GM12878 (cell line): ENCODE data around the gene OSGEP. TPM values are rescaled to one million over a fixed set of nuclear protein-coding genes. Genes with fewer than 3 reads are reported as not detected.

ENCODE experiments used
- ATAC-seq: fragments of 200-7000 bp; cut with Tn5 transposase; 3 replicates; pipeline ENCODE4 v1.9.1; 2020; ENCODE audit warnings: mild to moderate bottlenecking, moderate library complexity
- BruUV-seq: library from RNA; stranded (reverse); fragments of 400-500 nt; replicated peaks from 2 replicates; lab custom pipeline; 2021; lab: Mats Ljungman, UMichigan
- CTCF ChIA-PET: fragments of 300-600 bp; sonication (Branson Sonifier 250); formaldehyde crosslinking; extraction: SDS; loops from one replicate; lab custom pipeline; 2021; ENCODE audit warnings: inconsistent platforms; lab: Yijun Ruan, JAX
- POLR2A ChIA-PET: fragments of 350-600 bp; formaldehyde crosslinking; extraction: SDS; loops from one replicate; lab custom pipeline; 2021; ENCODE audit warnings: inconsistent platforms; lab: Charles Lee
- RAD21 ChIA-PET: fragments of 300-600 bp; sonication (Branson Sonifier 250); formaldehyde crosslinking; loops from one replicate; lab custom pipeline; 2023; ENCODE audit warnings: antibody characterized with exemption; ENCODE audit not compliant: unreplicated experiment; lab: Charles Lee
- SMC1A ChIA-PET: fragments of 300-600 bp; sonication (Branson Sonifier 250); formaldehyde crosslinking; loops from one replicate; lab custom pipeline; 2023; ENCODE audit not compliant: unreplicated experiment, uncharacterized antibody; lab: Charles Lee
- DNase-seq: peaks from one replicate; pipeline ENCODE4 v3.0.0-alpha.2; 2011; ENCODE audit warnings: low read depth, low spot score
- FAIRE-seq: peaks from 3 replicates; lab custom pipeline; 2011; peaks lifted over from hg19 to GRCh38; lab: Jason Lieb, UNC
- H2AFZ ChIP-seq: 2 replicates; pipeline ENCODE4 v1.6.0; 2011; ENCODE audit warnings: low read depth, low read length, control low read depth; ENCODE audit not compliant: control insufficient read depth
- H3K27ac ChIP-seq: 2 replicates; pipeline ENCODE4 v1.5.1; 2011; ENCODE audit warnings: control low read depth; ENCODE audit not compliant: control insufficient read depth, insufficient read depth
- H3K27me3 ChIP-seq, 2 experiments: replicated peaks in 1 of 2; 2 replicates each; pipeline versions ENCODE4 v1.6.0 to v1.6.1; 2011; ENCODE audit warnings: low read length in 1 of 2; ENCODE audit not compliant: control insufficient read depth in 2 of 2, insufficient read depth in 2 of 2
- H3K36me3 ChIP-seq, 2 experiments: 2 replicates each; pipeline ENCODE4 v1.5.1; 2011; ENCODE audit warnings: low read length in 1 of 2; ENCODE audit not compliant: control insufficient read depth in 2 of 2, insufficient read depth in 2 of 2
- H3K4me1 ChIP-seq: 2 replicates; pipeline ENCODE4 v1.6.1; 2011; ENCODE audit warnings: mild to moderate bottlenecking, low read length, moderate library complexity, mixed read lengths; ENCODE audit not compliant: control insufficient read depth, insufficient read depth
- H3K4me2 ChIP-seq: 2 replicates; pipeline ENCODE4 v1.6.0; 2011; ENCODE audit warnings: control low read depth; ENCODE audit not compliant: control insufficient read depth, insufficient read depth
- H3K4me3 ChIP-seq: fragments of 200-600 bp; sonication (generic); 2 replicates; pipeline ENCODE4 v1.5.1; 2016
- H3K79me2 ChIP-seq: 2 replicates; pipeline ENCODE4 v1.6.0; 2011; ENCODE audit warnings: low read length; ENCODE audit not compliant: control insufficient read depth, insufficient read depth
- H3K9ac ChIP-seq: 2 replicates; pipeline ENCODE4 v1.8.0; 2011; ENCODE audit warnings: low read length, control low read depth, mixed read lengths; ENCODE audit not compliant: control insufficient read depth, insufficient read depth
- H3K9me3 ChIP-seq: replicated peaks from 3 replicates; pipeline ENCODE4 v1.5.1; 2011; ENCODE audit warnings: mild to moderate bottlenecking, low read length; ENCODE audit not compliant: control insufficient read depth, insufficient read depth
- H4K20me1 ChIP-seq: 2 replicates; pipeline ENCODE4 v1.6.0; 2011; ENCODE audit not compliant: control insufficient read depth, insufficient read depth
- ATF2 ChIP-seq: IDR thresholded peaks from 2 replicates; pipeline ENCODE4 v1.6.1; 2012; ENCODE audit warnings: low read length, inconsistent platforms
- HSF1 ChIP-seq: fragments of 150-350 bp; IDR thresholded peaks from 2 replicates; pipeline ENCODE4 v1.6.1; 2014; ENCODE audit warnings: mild to moderate bottlenecking, low read depth, low read length
- KLF5 ChIP-seq: fragments of 450-650 bp; IDR thresholded peaks from 2 replicates; pipeline ENCODE4 v1.6.1; 2014; ENCODE audit warnings: mild to moderate bottlenecking; ENCODE audit not compliant: partially characterized antibody
- MEF2B ChIP-seq: fragments of 450-650 bp; IDR thresholded peaks from 2 replicates; pipeline ENCODE4 v1.6.1; 2018; ENCODE audit warnings: mild to moderate bottlenecking, moderate library complexity; ENCODE audit not compliant: partially characterized antibody, poor library complexity, severe bottlenecking
- NFIC ChIP-seq: IDR thresholded peaks from 2 replicates; pipeline ENCODE4 v1.6.1; 2012; ENCODE audit warnings: low read depth, mild to moderate bottlenecking, inconsistent platforms, low read length, moderate library complexity
- PAX5 ChIP-seq: IDR thresholded peaks from 2 replicates; pipeline ENCODE4 v1.6.1; 2011; ENCODE audit warnings: low read depth, low read length, borderline replicate concordance
- PKNOX1 ChIP-seq: fragments of 450-650 bp; IDR thresholded peaks from 2 replicates; pipeline ENCODE4 v1.6.1; 2016; ENCODE audit warnings: mild to moderate bottlenecking
- WGBS: methylation state at CpG from one replicate; pipeline ENCODE4 v1.1.6; 2016; ENCODE audit warnings: low lambda C conversion rate; ENCODE audit not compliant: insufficient replicate concordance, insufficient coverage; ENCODE audit errors: missing lambda C conversion rate; 5-methylcytosine and 5-hydroxymethylcytosine counted together
- in situ Hi-C: fragments of 300-500 bp; cut with MboI; formaldehyde crosslinking; loops from 9 replicates; pipeline ENCODE4 v1.14.3; 2018; ENCODE audit warnings: mixed read lengths
- intact Hi-C: fragments of 100-400 bp; cut with micrococcal nuclease; formaldehyde crosslinking; loops from one replicate; pipeline ENCODE4 v1.14.2; 2022; ENCODE audit not compliant: unreplicated experiment
- polyA plus RNA-seq, 11 experiments: library from polyadenylated mRNA; depleted of rRNA in 4 of 11; unstranded in 6 of 11; stranded (reverse) in 5 of 11; fragments of >200 nt; fragmentation: Nextera tagmentation in 4 of 11; fragmentation: Illumina TruSeq in 1 of 11; extraction: Ambion mirVana in 4 of 11; extraction: Trizol in 1 of 11; gene quantifications; 1 replicate in 1 of 11; 2 replicates in 10 of 11; pipeline versions ENCODE4 v1.2.1 to v1.2.3, GENCODE V29; 2011 to 2016; ENCODE audit warnings: inconsistent platforms in 2 of 11, missing spikeins in 2 of 11, low read depth in 1 of 11
- total RNA-seq, 4 experiments: library from RNA; depleted of rRNA in 3 of 4; stranded (reverse); fragments of >200 nt in 3 of 4; fragmentation: Illumina TruSeq in 1 of 4; extraction: Trizol in 1 of 4; gene quantifications; 2 replicates each; pipeline versions ENCODE4 v1.2.1 to v1.2.3, GENCODE V29; 2013 to 2021

The OSGEP gene
- total and polyA plus RNA-seq, 10 of the 15 experiments (the other 5 are each of a cell fraction or from before 2014, with no cell fraction given) = 47.8 to 88.9 (median 52.8) TPM

GRCh38 chr14:20489093-20489994, 34.7 kb upstream of the OSGEP start:
- WGBS = 32% methylated on average over 6 of the region's 6 CpGs
- no peak overlapping the region for H3K9ac ChIP-seq
- H4K20me1 ChIP-seq = no peaks in the 10 kb centered on the region
- no peaks in the 10 kb centered on the region for H3K9me3 ChIP-seq
- peaks cover 35% of the 10 kb centered on the region for H3K4me1 ChIP-seq
- intact Hi-C loops = no loop called here
- TF ChIP-seq MEF2B (peak; percentile 13), PAX5 (peak; percentile 53; the same call in 1 of the 2 replicates), NFIC (peak; percentile 75), PKNOX1 (peak; percentile 31; the same call in 1 of the 2 replicates), HSF1 (no peak), ATF2 (peak; percentile 55; the same call in 1 of the 2 replicates), KLF5 (no peak)
- ATAC-seq (peak; percentile 36), DNase-seq (peak; percentile 72), FAIRE-seq (no peak)
- H3K36me3 ChIP-seq = no peaks in the 10 kb centered on the region
- SMC1A ChIA-PET = interaction anchor here (0.9 to 8.1 kb wide), 15 partner anchors 10 to 162 kb away, joined by 3 to 49 read pairs (median 5); partner anchors contain the start of genes APEX1, OSGEP, PIP4P1 and PNP
- no peak overlapping the region; the same call in 1 of the 2 replicates for H2AFZ ChIP-seq
- H3K27ac ChIP-seq = peak overlapping the region; percentile 1; the same call in 1 of the 2 replicates
- peak overlapping the region; percentile 41 for H3K4me3 ChIP-seq
- POLR2A ChIA-PET = interaction anchor here (0.7 to 5.6 kb wide), 6 partner anchors 19 to 160 kb away, joined by 3 to 28 read pairs (median 4); partner anchors contain the start of genes APEX1, OSGEP, PIP4P1 and PNP
- in situ Hi-C loops = no loop called here
- RAD21 ChIA-PET = interaction anchor here (0.9 to 4.3 kb wide), 9 partner anchors 20 to 194 kb away, joined by 3 to 21 read pairs (median 5); partner anchors contain the start of genes PIP4P1, PNP and RNASE4
- CTCF ChIA-PET = interaction anchor here (1.0 to 6.9 kb wide), 12 partner anchors 9 to 201 kb away, joined by 3 to 42 read pairs (median 7); partner anchors contain the start of genes PIP4P1, PNP and TEP1
- H3K27me3 ChIP-seq = no peaks in the 10 kb centered on the region
- no TSS peak for BruUV-seq
- H3K79me2 ChIP-seq = no peaks in the 10 kb centered on the region
- peak overlapping the region; percentile 68 for H3K4me2 ChIP-seq
